GM21526 (cell line): ENCODE measurements around the gene CDK6.

ENCODE experiments used
- ATAC-seq: cut with Tn5 transposase; IDR thresholded peaks from one replicate; pipeline ENCODE4 v1.9.1; 2021; ENCODE audit warnings: moderate library complexity; ENCODE audit not compliant: unreplicated experiment, low FRiP score

The CDK6 gene

DNA sequence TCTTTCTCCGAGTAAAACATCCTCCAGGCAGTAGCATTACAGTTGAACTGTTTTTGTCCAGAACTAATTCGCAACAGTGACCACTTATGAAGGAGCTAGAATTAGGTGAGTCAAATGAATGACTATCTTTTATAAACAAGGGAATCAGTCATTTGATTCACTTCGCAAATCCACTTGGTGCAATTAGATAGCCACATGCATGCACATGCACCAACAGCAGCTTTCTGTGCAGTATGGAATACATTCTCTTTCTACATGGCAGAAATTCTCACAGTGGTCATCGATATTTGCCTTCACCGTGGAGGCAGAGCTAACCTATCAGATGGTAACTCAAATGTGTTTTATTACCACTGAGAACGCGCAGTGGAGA is 118.8 kb downstream of the CDK6 start:
- ATAC-seq = no peak

DNA sequence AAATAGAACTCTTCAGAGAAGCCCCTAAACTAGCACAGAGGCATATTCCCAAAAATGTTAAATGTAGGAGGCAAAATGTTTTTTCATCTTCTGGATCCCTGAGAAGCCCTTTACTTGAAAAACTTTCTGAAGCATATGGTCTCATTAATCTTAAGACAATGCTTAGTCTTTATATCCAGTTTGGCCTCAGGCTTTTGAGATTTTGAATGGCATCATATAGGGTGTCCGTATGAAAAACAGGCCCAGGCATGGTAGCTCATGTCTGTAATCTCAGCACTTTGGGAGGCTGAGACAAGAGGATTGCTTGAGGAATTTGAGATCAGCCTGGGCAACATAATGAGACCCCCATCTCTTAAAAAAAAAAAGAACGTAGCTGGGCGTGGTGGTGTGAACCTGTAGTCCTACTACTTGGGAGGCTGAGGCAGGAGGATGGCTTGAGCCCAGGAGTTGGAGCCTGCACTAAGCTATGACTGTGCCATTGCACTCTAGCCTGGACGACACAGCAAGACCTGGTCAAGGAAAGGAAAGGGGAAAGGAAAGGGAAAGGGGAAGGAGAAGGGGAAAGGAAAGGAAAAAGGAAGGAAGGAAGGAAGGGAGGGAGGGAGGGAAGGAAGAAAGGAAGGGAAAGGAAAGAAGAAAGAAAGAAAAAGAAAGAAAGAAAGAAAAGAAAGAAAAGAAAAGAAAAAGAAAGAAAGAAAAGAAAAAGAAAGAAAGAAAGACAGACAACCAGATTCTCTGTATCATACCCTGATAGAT is 119.4 kb downstream of the CDK6 start:
- no peak for ATAC-seq

DNA sequence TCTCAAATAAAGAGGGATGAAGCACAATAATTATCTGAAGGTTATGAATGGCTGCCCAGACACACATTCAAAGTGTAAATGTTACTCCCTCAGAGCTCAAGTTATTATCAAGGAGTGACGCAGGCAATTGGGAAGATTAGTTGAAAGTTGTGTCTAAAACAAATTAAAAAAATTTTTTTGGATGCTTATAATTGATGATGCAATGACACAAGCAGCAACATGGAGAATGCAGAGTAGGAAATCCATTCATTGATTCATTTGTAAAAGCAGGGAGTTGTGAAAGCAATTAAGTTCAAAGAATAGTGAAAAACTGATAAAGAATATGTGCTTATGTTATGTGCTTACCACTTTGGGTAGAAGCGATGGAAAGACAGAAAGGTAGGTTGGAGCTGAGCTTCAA is 120.4 kb downstream of the CDK6 start:
- ATAC-seq = no peak

DNA sequence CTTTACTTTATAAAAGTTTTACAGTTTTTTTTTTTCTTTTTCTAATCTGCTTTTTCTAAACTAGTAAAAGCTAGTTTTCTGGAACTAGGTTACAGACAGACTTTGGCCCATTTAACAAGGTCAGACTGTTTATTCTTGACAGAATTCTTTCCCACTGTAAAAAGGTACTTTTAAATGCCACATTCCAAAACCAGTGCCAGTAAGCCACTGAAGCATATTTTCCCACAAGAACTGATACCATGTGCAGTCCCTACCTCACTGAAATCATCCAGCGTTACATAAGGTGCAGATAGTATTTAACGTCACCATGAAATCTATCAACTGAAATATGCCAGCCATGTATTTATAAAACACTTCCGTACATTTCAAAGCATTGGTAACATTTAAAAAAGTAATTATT is 121.6 kb downstream of the CDK6 start:
- ATAC-seq = no peak

DNA sequence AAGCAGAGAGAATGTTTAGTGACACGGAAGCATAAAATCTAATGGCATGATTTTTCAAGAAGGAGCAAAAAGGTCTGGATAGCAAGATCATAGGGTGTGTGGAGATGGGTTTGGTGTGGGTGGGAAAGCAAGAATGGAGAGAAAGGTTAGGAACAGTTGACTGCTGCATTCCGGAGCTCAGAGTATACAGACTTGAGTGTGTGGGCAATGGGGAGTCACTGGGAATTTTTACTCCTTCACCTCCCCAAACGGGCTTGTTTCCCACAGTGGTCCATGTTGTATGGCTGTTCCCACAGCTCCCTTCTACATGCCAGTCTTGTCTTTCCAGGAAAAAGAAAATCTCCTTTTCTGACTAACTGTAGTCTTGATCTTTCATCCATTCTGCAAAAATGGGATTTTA is 122.1 kb downstream of the CDK6 start:
- ATAC-seq = no peak

DNA sequence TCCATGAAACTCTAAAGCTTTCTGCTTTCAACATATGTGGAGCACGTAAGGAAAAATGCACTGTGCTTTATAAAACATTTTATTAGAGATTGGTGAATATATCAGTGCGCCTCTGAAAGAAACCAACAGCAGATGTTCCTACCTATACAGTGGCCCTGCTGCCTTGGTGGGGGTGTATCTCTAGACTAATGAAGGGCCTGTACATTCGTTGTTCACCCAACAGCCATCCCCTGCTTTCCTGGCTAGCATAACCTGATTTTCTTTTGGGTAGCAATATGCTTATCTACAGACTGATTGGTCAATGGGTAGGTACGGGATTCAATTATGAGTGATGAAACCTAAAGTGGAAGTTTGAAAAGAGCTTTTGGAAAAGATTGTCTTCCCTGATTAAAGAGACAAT is 126.5 kb downstream of the CDK6 start:
- ATAC-seq = no peak

DNA sequence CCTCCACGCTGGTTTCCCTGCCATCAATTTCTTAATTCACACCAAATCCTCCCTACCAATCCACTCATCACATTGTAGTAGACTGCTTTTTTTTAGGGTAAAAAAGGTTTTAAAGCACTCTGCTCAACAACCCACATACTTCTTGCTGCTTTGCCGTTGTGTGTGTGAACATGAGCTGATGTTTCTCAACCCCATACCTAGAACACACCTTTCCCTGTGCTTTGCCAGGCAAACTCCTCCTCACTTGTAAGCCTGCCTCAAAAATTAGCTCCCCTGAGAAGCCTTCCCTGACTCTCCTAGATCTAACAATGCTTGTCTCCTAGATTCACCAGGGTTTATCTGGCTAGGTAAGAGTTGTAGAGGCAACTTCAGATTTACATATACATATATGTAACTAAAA is 127.2 kb downstream of the CDK6 start:
- ATAC-seq = no peak

DNA sequence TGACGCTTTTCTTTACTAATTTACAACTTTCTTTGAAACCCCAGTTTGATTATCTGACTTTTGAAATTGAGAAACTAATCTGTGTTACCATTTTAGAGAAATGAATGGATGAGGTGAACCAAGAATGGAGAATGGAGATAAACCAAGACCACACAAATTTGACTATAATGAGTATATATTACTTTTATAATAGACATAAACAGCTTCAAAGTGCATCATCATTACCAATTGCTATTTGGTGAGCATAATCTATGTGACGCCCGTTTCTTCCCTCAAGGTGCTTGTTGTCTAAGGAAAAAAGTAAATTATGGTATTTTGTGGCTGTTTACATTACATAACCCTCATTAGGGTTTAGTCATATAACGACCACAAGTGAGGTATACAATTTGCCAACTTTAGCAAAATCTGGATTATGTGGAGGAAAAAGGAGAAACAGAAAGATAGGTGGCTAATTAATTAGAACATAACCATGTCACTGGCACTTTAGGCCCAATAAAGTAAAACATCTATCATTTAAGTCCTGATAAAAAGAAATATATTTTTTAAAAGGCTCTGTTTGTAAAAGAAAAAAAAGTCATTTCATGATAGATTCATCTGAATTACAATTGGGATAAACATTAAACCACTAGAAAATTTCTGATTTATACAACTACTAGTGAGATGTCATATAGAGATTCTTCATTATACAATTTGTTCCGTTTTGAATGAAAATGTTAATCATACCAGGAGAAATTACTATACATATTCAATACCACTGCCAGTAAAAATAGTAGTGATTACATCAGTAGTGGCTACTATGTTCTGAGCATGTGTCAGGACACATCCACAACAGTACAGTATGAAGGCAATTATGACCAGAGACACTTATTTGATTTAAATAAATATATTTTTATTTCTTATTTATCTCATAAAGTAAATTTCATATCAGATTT is 128.0 kb downstream of the CDK6 start:
- no peak for ATAC-seq

DNA sequence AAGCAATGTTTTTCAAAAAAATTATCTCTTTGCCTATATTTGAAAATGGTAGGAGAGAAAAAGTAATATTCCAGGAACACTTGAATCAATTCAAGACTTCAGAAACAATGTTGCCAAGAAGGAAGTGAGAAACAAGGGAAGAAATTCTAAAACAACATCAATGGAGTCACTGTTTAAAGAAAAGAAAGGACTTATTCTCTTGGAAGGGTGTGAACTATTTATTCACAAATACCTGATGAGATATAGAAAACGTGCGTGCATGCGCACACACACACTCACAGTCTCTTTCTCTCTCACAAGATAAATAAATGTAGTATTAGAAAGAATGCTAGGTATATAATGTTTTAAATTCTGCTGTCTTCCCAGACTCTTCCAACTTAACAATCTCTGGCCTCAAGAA is 128.9 kb downstream of the CDK6 start:
- no peak for ATAC-seq

DNA sequence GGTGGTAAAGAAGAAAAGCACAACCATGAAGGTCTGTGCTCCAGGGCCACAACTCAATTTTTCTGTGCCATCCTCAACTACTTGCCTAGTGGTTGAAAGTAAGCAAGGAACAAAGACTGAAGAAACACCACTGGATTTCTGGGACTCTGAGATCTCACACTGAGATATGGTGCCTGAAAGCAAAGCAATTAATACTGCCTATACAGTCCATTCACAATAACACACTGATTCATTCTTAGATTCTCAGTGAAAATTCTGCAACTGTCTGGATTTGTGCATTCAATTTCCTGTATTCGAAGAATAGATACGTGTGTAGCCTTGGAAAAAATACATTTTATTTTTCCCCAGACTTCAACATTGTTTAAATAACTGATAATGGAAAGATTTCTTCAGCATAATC is 129.8 kb downstream of the CDK6 start:
- no peak for ATAC-seq

DNA sequence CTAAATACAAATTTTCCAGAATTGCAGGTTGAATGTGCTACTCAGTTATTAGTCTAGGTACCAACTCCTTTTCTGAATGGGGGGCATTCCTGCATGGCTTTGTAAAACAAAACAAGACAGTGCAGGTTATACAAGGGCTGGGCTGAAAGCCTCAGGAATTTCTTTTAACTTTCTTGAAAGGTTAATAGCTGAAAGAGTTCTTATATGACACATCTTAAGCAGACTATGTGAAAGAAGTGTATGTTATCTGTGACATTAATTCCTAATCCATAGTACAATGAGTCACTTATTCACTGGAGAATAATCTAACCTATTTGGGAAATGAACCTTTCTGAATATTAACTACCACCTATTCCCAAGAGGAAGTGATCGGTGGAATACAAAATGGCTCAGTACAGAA is 130.5 kb downstream of the CDK6 start:
- no peak for ATAC-seq

DNA sequence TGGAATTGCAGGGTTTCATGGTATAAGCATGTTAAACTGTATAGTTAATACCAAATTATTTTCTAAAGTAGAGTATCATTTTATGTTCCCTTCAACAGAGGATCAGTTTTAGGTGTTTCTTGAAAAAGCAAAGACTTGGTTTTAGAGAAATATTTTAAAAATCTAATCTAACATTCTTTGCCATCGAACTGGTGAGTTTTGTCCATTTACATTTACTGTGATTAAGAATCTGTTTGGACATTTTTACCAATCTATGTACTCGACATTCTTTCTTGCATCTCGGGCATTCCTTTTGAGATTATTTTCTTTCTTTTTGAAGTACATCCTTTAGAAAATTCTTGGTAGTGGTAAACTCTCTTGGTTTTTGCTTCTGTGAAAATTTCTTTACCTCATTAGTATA is 131.5 kb downstream of the CDK6 start:
- no peak for ATAC-seq

DNA sequence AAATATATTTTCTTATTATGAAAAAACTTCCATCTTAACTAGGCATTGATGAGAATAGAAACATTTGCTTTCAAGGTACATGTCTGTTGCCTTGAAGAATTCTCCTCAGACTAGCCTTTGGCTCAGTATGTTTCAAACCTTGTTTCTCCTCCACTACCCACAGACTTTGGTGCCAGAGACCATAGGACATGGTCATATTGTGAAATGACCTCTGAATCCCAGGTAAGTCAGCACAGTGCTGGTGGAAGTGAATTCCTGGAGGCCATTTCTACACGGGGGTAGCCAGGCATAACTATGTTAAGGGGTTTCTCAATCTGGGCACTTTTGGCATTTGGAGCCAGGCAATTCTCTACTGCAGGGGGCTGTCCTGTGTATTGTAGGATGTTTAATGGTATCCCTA is 133.8 kb downstream of the CDK6 start:
- no peak for ATAC-seq

DNA sequence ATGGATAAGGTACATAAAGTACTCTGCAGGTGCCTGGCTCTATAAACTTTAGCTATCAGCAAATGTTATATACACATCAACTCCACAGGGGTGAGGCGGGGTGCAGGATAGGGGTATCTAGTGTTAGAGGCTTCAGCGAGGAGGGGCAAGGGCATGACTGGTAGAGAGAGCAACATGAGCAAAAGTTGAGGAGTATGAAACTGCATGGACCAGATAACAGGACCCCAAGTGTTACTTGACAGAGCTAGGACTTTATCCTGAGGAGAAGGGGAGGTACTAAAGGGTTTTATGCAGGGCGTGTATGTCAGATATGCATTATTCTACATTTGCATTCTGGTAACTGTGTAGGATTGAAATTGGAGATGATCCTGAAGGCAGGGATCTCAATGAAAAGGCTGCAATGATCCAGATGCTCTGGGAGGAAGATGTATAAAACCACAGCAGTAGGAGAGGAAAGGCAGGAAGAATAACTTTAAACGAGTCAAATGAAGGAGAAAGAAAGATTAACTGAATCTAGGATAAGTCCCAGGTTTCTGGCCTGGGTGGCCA is 136.3 kb downstream of the CDK6 start:
- no peak for ATAC-seq

DNA sequence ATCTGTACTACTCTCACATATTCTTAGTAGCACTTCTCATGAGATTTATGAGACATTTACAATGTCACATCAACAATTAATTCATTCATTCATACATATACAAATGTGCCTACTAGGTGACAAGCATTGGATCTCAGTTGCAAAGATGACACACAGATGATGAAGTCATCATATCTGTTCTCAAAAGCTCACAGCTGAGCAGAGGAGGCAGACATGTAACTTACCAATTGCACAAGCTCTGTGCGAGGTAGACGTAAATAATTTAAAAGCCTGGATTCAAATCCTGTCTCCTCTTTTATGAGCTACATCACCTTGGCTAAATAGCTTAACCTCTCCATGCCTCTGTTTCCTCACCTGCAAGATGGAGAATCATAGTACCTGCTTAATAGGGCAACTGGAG is 136.8 kb downstream of the CDK6 start:
- no peak for ATAC-seq

DNA sequence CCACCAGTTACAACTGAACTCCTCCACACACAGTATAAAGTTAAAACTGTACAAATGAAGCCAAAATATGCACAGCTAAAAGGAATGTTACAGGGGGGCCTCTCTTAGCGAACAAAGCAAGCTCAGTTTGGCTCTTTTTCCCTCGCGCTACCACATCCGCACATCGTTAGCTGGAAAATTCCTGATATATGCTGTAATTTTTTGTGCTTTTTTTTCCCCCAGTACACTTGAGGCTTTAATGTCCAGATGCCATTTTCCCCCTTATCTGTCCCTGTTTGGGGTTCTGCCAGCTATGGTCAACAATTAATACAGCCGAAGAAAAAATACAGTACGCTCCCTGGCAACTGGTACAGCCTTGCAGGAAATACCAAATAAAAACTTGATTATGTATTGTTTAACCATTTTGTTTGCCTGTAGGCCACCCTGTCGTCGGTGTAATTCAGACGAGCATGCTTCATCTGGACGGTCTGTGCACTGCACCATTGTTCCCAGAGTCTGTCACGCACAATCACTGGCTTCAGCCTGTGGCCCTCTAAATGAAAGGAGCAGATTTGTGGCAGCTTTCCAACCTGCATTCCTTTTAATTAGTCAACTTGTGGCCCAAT is 138.0 kb downstream of the CDK6 start:
- no peak for ATAC-seq

DNA sequence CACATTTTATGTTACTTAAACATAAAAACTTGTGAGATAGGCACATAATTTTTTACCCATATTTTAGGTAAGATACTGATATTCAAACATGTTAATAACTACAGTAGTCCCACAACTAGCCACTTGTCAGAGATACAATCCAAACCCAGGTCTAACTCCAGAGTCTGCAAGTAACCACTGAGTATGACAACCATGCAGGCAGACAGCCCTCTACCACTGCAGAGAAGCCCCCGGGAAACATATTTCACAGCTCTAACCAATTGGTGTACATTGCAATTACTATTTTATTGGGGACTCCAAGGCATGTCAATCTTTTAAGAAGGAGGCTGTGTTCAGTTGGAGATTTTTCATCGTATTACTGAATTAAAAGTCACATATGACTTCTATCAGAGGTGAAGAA is 139.0 kb downstream of the CDK6 start:
- no peak for ATAC-seq

DNA sequence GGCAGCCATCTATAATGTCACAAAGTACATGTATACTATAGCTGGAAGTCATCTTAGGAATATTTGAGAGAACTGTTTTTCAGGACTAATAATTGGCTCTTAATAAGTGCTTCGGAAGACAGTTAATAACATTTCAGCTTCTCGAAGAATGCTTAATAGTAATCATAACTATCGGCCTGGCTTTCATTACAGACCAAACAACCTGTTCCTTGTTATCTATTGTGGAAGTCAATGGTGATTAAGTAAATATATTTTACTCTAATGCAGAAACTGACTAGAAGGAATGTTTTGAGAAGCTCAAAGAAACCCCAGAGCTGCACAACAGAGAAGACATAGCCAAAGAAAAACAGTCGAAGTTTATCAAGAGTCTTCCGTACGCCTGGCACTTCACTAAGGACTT is 139.4 kb downstream of the CDK6 start:
- no peak for ATAC-seq

DNA sequence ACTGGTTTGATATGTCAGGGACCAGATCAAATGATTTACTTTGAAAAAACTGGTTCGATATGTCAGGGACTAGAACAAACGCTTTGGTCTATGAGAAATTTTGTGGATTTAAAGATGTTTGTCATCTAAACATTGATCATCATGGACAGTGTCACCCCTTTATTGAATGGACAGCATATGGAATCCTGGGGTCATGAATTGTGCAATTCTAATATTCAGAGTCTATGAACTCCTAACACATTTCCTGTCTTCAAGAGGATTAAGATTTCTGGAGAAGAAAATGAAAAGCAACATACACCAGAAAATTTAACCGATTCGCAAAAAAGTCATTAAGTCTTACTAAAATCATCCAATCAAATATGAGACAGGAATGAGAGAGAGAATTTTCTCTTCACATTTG is 139.8 kb downstream of the CDK6 start:
- no peak for ATAC-seq

DNA sequence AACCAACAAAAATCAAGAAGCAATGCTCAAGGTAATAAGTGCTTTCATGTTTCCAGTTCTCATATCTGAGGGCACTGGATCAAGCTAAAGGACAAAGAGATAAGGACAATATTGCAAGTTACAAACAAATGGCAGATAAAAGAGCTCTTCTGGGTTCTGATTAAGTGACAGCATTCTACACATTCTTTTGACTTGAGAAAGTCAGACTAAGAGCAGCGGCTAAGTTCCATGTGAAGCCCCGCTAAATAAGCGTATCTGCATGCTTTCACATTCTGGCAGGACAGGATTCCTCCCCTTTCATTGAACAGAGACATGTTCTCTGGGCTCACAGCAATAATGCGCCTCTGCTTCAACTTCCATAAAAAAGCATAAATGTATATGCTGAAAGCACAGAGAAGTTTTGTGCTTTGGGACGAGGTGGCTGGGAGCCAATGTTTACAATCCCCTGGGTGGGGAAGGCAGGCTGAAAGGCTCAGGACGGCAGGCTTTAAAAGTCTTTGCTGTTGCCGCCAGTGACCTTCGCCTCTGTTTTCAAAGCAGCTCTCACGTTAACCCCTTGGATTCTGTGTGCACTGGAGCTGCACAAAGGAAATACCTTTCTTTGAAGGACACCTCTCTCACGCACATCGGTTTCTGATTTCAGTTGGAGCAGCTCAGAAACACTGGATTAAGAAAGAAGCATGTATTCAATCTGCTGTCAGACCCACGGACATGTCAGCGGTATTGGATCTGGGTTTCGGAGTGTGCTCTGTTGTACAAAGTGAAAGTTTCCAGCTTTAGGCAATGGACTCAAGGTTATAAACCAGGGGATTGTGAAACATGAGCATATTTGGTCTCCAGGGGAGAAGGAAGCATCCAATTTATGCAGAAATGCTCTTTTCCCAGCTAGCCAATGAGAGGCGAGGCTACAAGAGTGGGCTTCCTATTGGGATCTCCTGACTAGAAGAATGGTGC is 140.8 kb downstream of the CDK6 start:
- no peak for ATAC-seq
